DOHH2 (cell line): ENCODE measurements around the gene TYMP.

ENCODE experiments used
- CTCF ChIP-seq: fragments of 200-600 bp; sonication (generic); IDR thresholded peaks from one replicate; pipeline ENCODE4 v1.5.1; 2014; ENCODE audit warnings: antibody characterized with exemption, mild to moderate bottlenecking, low read depth, low read length; ENCODE audit not compliant: poor library complexity, severe bottlenecking
- EZH2phosphoT487 ChIP-seq: fragments of 200-600 bp; sonication (generic); IDR thresholded peaks from 2 replicates; pipeline ENCODE4 v1.6.1; 2017; ENCODE audit warnings: borderline replicate concordance, mild to moderate bottlenecking, antibody characterized with exemption, low read length, moderate library complexity, mixed read lengths

GRCh38 chr22:50540381-50540780 lies 10.6 kb upstream of the TYMP start:
- TF ChIP-seq EZH2phosphoT487 (no peak), CTCF (no peak)
